Lung (tissue), 12 donors: Measurements from ENCODE around the gene FAM53A. TPM values are rescaled to one million over a fixed set of nuclear protein-coding genes. Genes with fewer than 3 reads are reported as not detected.

ENCODE experiments used
- ATAC-seq: fragments of 200-7000 bp; cut with Tn5 transposase; one replicate; pipeline ENCODE4 v1.9.1; 2020; ENCODE audit warnings: moderate number of reproducible peaks; ENCODE audit not compliant: insufficient read depth, low FRiP score
- DNase-seq, 3 donors: peaks; one replicate each; pipeline ENCODE4 v3.0.0-alpha.2; 2013 to 2017
- H3K27ac ChIP-seq, 2 donors: one replicate each; pipeline ENCODE4 v1.5.1; 2013; ENCODE audit warnings: mild to moderate bottlenecking in 2 of 2, moderate library complexity in 2 of 2, control low read depth in 1 of 2, inconsistent platforms in 1 of 2, low read depth in 1 of 2, low read length in 1 of 2
- H3K27me3 ChIP-seq, 3 donors: one replicate each; pipeline ENCODE4 v1.5.1; 2013; ENCODE audit warnings: low read length in 2 of 3; ENCODE audit not compliant: control insufficient read depth in 3 of 3, insufficient read depth in 3 of 3
- H3K36me3 ChIP-seq, 4 donors: one replicate each; pipeline ENCODE4 v1.5.1; 2013; ENCODE audit warnings: low read length in 4 of 4, mild to moderate bottlenecking in 1 of 4, moderate library complexity in 1 of 4; ENCODE audit not compliant: control insufficient read depth in 4 of 4, insufficient read depth in 4 of 4
- H3K4me1 ChIP-seq, 5 donors: one replicate each; pipeline ENCODE4 v1.5.1; 2013; ENCODE audit warnings: low read length in 5 of 5, mild to moderate bottlenecking in 2 of 5, moderate library complexity in 1 of 5; ENCODE audit not compliant: control insufficient read depth in 5 of 5, insufficient read depth in 5 of 5
- H3K4me3 ChIP-seq: one replicate; pipeline ENCODE4 v1.5.1; 2013; ENCODE audit warnings: mild to moderate bottlenecking, control low read depth, moderate library complexity
- H3K9ac ChIP-seq, 2 donors: one replicate each; pipeline ENCODE4 v1.5.1; 2013; ENCODE audit warnings: low read length in 2 of 2, control low read depth in 1 of 2; ENCODE audit not compliant: insufficient read depth in 1 of 2
- H3K9me3 ChIP-seq, 4 donors: one replicate each; pipeline ENCODE4 v1.5.1; 2013; ENCODE audit warnings: low read length in 3 of 4, mild to moderate bottlenecking in 1 of 4, moderate library complexity in 1 of 4; ENCODE audit not compliant: control insufficient read depth in 4 of 4, insufficient read depth in 3 of 4
- WGBS, 2 donors: extraction: QIAGEN DNeasy Blood & Tissue Kit; methylation state at CpG; one replicate each; pipeline ENCODE4 v1.1.7; 2013; 5-methylcytosine and 5-hydroxymethylcytosine counted together
- polyA plus RNA-seq, 2 donors: library from polyadenylated mRNA; stranded (reverse); fragments of 200-250 nt; gene quantifications; one replicate each; pipeline ENCODE4 v1.2.1, GENCODE V29; 2013
- total RNA-seq, 2 donors: library from RNA; depleted of rRNA in 1 of 2; stranded (reverse); fragments of >200 nt in 1 of 2; gene quantifications; one replicate each; pipeline ENCODE4 v1.2.1, GENCODE V29; 2014 to 2021
- TF ChIP-seq, protein P1 (sequence below): IDR thresholded peaks from 2 replicates; pipeline ENCODE4 v1.5.1; 2012; ENCODE audit warnings: mild to moderate bottlenecking; ENCODE audit errors: control extremely low read depth, extremely low read depth
- donor health status: control.
- donor health status: control.
- donor health status: Bipolar disorder and iron deficiency.
- donor health status: healthy.
- donor health status: DM: yes; HTN: yes; CAD: no.

The FAM53A gene
- total and polyA plus RNA-seq, 4 donors = 1.4 to 2.8 (median 2.2) TPM

- Histone ChIP-seq H3K4me3 (no peak overlapping the region), H3K27me3 (no peaks in the 10 kb centered on the region), H3K9ac (no peak overlapping the region), H3K9me3 (peaks cover 0 to 3% (median 0%) of the 10 kb centered on the region in 4 donors), H3K4me1 (no peaks in the 10 kb centered on the region), H3K36me3 (peaks cover 0 to 9% (median 0%) of the 10 kb centered on the region in 4 donors), H3K27ac (no peak overlapping the region)
- TF ChIP-seq, protein P1, sequence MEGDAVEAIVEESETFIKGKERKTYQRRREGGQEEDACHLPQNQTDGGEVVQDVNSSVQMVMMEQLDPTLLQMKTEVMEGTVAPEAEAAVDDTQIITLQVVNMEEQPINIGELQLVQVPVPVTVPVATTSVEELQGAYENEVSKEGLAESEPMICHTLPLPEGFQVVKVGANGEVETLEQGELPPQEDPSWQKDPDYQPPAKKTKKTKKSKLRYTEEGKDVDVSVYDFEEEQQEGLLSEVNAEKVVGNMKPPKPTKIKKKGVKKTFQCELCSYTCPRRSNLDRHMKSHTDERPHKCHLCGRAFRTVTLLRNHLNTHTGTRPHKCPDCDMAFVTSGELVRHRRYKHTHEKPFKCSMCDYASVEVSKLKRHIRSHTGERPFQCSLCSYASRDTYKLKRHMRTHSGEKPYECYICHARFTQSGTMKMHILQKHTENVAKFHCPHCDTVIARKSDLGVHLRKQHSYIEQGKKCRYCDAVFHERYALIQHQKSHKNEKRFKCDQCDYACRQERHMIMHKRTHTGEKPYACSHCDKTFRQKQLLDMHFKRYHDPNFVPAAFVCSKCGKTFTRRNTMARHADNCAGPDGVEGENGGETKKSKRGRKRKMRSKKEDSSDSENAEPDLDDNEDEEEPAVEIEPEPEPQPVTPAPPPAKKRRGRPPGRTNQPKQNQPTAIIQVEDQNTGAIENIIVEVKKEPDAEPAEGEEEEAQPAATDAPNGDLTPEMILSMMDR = no peak
- no peak for DNase-seq
- WGBS, 2 donors = 97% methylated on average over 37 to 47 of the region's 47 CpGs
- ATAC-seq = no peak
These were observed 29.0 kb downstream of the FAM53A start for GRCh38 chr4:1655081-1655480.

- no peak for ATAC-seq
- Histone ChIP-seq H3K27ac (no peak overlapping the region), H3K4me3 (no peak overlapping the region), H3K27me3 (no peaks in the 10 kb centered on the region), H3K9me3 (peaks cover 0 to 3% (median 0%) of the 10 kb centered on the region in 4 donors), H3K4me1 (no peaks in the 10 kb centered on the region), H3K9ac (no peak overlapping the region), H3K36me3 (peaks cover 0 to 9% (median 0%) of the 10 kb centered on the region in 4 donors)
- WGBS, 2 donors = 89 to 94% methylated on average over 23 of the region's 23 CpGs
- TF ChIP-seq, protein P1 = no peak
- no peak for DNase-seq
These were observed 29.7 kb downstream of the FAM53A start for GRCh38 chr4:1654216-1654955.

GRCh38 chr4:1653776-1654175, 30.3 kb downstream of the FAM53A start:
- 89 to 95% methylated on average over 10 of the region's 10 CpGs for WGBS, 2 donors
- no peak overlapping the region for H3K9ac ChIP-seq
- H3K4me3 ChIP-seq = no peak overlapping the region
- peaks cover 0 to 3% (median 0%) of the 10 kb centered on the region in 4 donors for H3K9me3 ChIP-seq
- peaks cover 0 to 9% (median 0%) of the 10 kb centered on the region in 4 donors for H3K36me3 ChIP-seq
- no peaks in the 10 kb centered on the region for H3K27me3 ChIP-seq
- TF ChIP-seq, protein P1 = no peak
- DNase-seq (no peak), ATAC-seq (no peak)
- no peaks in the 10 kb centered on the region for H3K4me1 ChIP-seq
- H3K27ac ChIP-seq = no peak overlapping the region
